ENCODE data around the gene NEK6.

NEK6 gene

DNA sequence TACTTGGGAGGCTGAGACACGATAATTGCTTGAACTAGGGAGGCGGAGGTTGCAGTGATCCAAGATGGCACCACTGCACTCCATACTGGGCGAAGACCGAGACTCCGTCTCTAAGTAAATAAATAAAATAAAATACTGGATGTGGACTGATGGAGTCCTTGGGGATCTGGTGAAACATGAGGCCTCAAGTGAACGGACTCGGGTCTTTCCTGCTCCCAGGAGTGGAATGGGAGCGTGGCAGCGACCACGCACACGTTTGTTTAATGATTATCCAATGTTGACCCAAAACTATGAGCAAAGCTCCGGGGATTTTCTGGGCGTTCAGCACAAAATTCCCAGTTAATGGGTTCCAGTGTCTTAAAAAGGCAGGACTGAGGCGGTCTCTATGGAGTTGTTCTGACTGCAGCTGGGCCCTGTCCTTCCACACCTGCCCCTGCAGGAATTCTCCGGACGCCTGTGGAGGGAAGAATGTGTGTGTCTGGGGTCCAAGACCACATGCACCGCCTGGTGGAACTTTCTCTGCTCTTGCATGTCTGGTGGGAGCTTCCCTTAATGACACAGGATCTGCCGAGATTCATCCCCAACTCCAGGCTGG lies 26.6 kb downstream of the NEK6 start:
- ATAC-seq (replicated peaks): no peak
- no peak overlapping the region for H3K4me3 Mint-ChIP-seq

DNA sequence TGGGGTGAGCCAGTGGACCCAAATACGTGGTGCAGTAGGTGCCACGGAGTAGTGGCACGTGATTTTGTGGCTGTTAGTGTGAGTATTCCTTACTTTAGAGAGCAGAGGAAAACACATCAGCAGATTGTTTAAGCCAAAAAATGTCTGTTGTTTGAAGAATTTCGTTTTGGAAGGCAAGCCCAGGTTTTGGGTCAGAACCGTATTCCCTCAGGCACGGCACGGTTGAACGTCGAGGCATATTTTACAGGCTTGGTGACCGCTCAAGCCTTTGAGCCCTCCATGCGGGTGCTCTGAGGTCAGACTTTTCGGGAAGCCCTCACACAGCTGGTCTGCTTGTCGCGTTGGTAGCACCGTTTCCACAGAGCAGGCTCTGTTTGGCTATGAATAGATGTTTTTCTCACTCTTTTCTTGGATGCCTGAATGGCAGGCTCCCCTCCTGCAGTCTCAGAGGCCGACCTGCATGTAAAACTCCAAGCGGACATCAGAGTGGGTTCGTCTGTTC lies 27.2 kb downstream of the NEK6 start:
- ATAC-seq (replicated peaks): no peak
- H3K4me1 Mint-ChIP-seq: peaks cover 64 to 97% of the 10 kb centered on the region in 2 donors
- peaks cover 18 to 49% of the 10 kb centered on the region in 2 donors for H3K36me3 Mint-ChIP-seq
- H3K27me3 Mint-ChIP-seq: no peaks in the 10 kb centered on the region
- no peak for DNase-seq
- peak overlapping the region; percentile 99 for H3K27ac Mint-ChIP-seq
- no peak overlapping the region for H3K4me3 Mint-ChIP-seq
- peaks cover 0 to 1% of the 10 kb centered on the region in 2 donors for H3K9me3 Mint-ChIP-seq

More for the DNA sequence above, 26.6 kb downstream of the NEK6 start:
- Mint-ChIP-seq H3K4me1 (peaks cover 64 to 97% of the 10 kb centered on the region in 2 donors), H3K36me3 (peaks cover 22 to 55% of the 10 kb centered on the region in 2 donors), H3K27ac (no peak overlapping the region), H3K9me3 (peaks cover 0 to 1% of the 10 kb centered on the region in 2 donors), H3K27me3 (no peaks in the 10 kb centered on the region)
- DNase-seq: no peak

DNA sequence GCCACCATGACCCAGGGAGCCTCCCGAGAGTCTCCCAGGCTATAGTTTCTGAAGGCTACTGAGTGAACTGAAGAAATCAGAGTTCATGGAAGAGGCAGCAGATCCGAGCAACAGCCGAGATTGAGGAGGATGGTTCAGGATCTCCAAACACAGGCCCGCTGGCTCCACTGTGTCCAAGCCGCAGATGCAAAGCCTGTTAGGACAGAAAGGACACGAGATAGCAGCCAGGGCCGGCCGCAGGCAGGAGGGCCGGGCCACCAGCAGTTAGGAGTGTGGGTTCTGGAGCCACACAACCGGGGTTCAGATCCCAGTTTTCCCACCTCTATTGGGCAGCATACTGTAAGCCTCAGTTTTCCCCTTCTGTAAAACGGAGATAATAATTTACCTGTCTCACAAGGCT lies 27.7 kb downstream of the NEK6 start:
- H3K27ac Mint-ChIP-seq: peak overlapping the region; percentile 99
- H3K27me3 Mint-ChIP-seq: no peaks in the 10 kb centered on the region
- H3K4me1 Mint-ChIP-seq: peaks cover 63 to 97% of the 10 kb centered on the region in 2 donors
- H3K4me3 Mint-ChIP-seq: no peak overlapping the region
- H3K9me3 Mint-ChIP-seq: peaks cover 0 to 1% of the 10 kb centered on the region in 2 donors
- peaks cover 14 to 44% of the 10 kb centered on the region in 2 donors for H3K36me3 Mint-ChIP-seq
- ATAC-seq (replicated peaks): no peak
- DNase-seq: no peak

DNA sequence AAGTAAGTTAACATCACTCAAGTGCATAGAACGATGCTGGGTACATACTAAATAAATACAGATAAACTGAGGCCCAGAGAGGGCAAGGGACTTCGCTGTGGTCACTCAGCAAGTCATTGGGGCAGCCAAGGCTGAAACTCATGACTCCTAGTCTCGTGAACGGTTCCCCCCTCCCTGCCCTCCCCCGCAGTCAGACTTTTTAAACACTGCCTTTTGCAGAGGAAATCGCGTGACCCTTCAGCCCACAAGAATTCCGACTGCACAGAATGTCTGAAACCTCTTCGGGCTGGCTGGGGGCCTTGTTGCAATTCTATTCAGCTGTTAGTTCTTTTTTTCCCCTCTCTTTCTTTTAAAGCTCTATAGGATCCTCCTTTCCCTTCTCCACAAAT lies 28.1 kb downstream of the NEK6 start:
- Mint-ChIP-seq H3K36me3 (peaks cover 11 to 40% of the 10 kb centered on the region in 2 donors), H3K27ac (peak overlapping the region; percentile 99), H3K4me3 (peak overlapping the region; percentile 75 to 81), H3K4me1 (peaks cover 66 to 97% of the 10 kb centered on the region in 2 donors), H3K27me3 (no peaks in the 10 kb centered on the region), H3K9me3 (peaks cover 0 to 1% of the 10 kb centered on the region in 2 donors)
- DNase-seq (peak; percentile 71), ATAC-seq (replicated peaks) (peak; percentile 51 to 59)

DNA sequence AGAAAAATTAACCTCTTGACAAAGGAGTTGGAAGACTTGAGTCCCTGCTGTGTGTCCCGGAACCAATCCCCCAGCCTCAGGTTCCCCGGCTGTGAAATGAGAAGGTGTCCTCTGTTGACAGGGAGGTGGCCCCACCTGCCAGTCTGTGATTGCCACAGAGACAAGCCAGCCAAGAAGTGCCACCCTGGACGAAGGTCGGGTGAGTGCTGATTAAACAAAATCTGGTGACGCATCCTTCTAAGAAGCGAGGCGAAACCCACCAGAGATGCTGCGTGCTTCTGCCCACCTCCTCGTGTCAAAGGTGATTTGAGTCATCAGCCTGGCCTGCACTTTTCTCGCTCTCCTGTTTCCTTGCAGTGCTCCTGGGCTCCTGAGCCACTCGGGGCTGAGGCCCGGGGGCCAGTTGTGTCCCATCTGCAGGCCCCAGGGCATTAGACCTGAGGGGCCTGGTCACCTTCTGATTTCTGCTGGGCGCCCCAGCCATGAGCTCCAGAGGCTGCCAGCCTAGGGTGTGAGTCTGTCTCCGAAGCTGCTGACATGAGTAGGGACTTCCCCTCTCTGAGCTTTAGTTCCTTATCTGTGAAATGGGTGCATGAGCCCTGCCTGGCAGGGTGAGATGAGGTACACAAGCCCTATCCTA lies 28.7 kb downstream of the NEK6 start:
- H3K4me1 Mint-ChIP-seq: peaks cover 66 to 98% of the 10 kb centered on the region in 2 donors
- H3K9me3 Mint-ChIP-seq: no peaks in the 10 kb centered on the region
- peak overlapping the region; percentile 75 to 81 for H3K4me3 Mint-ChIP-seq
- peak overlapping the region; percentile 99 for H3K27ac Mint-ChIP-seq
- H3K27me3 Mint-ChIP-seq: no peaks in the 10 kb centered on the region
- H3K36me3 Mint-ChIP-seq: peaks cover 8 to 37% of the 10 kb centered on the region in 2 donors
- DNase-seq (peak; percentile 82), ATAC-seq (replicated peaks) (peak; percentile 77 to 81)

DNA sequence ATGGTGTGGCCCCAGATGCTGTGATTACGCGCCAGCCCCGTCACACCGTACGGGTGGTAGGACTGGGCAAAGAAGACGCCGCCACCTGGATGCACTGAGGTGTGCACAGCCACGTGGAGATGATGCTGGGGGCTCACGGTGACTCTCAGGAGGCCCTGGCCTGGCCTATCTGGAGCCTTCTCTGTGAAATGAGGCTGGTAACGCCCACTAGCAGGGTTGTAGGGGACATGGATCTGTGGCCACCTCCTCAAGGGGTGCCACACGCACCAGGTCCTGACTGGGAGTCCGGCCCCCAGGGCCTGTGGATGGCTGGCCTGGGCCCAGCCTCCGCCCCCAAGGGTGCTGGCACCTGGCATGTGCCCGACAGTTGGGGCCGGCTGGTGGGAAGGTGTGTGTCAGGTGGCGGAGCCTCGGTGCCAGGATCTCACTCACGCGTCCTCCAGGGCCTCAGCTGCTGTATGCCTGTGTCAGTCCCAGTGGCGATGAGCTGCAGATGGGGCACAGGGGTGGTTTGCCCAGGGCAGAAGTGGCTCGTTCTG lies 32.4 kb downstream of the NEK6 start:
- Mint-ChIP-seq H3K36me3 (peaks cover 17 to 36% of the 10 kb centered on the region in 2 donors), H3K4me3 (peak overlapping the region; percentile 25 to 38), H3K4me1 (peaks cover 71 to 98% of the 10 kb centered on the region in 2 donors), H3K27me3 (no peaks in the 10 kb centered on the region), H3K9me3 (no peaks in the 10 kb centered on the region), H3K27ac (peak overlapping the region; percentile 97)
- ATAC-seq (replicated peaks) (peak; percentile 40 to 52), DNase-seq (peak; percentile 68)

DNA sequence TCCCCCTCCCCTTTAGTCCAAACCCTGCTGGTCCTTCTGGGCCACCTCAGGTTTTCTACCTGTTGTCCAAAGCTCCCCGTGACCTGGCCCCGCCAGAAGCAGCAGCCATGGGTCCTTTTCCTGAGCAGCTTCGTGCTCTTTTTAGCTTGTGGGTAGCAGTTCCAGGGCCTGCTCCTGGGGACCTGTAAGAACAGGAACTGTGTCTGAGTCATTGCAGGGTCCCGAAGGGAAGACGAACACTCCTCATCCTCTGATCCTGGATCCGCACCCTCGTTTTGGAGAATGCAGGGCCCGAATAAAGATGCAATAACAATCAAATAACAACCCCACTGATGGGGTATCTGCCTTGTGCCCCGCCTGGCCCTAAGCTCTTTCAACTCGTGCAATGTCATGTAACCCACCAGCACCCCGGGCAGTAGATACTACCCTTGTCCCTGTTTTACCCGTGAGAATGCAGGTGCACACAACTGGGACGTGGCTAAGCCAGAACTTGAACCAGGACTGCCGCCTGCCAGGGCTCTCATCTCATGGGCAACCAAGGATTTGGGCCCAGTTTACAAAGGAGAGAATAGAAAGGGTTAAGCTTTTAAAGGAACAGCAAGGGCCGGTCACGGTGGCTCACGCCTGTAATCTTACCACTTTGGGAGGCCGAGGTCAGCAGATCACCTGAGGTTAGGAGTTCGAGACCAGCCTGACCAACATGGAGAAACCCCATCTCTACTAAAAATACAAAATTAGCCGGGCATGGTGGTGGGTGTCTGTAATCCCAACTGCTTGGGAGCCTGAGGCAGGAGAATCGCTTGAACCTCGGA lies 33.2 kb downstream of the NEK6 start:
- Mint-ChIP-seq H3K36me3 (peaks cover 25 to 42% of the 10 kb centered on the region in 2 donors), H3K9me3 (no peaks in the 10 kb centered on the region), H3K27me3 (no peaks in the 10 kb centered on the region), H3K4me1 (peaks cover 75 to 100% of the 10 kb centered on the region in 2 donors), H3K4me3 (peak overlapping the region; percentile 38 to 76), H3K27ac (peak overlapping the region; percentile 97)
- no peak for DNase-seq
- no peak for ATAC-seq (replicated peaks)

DNA sequence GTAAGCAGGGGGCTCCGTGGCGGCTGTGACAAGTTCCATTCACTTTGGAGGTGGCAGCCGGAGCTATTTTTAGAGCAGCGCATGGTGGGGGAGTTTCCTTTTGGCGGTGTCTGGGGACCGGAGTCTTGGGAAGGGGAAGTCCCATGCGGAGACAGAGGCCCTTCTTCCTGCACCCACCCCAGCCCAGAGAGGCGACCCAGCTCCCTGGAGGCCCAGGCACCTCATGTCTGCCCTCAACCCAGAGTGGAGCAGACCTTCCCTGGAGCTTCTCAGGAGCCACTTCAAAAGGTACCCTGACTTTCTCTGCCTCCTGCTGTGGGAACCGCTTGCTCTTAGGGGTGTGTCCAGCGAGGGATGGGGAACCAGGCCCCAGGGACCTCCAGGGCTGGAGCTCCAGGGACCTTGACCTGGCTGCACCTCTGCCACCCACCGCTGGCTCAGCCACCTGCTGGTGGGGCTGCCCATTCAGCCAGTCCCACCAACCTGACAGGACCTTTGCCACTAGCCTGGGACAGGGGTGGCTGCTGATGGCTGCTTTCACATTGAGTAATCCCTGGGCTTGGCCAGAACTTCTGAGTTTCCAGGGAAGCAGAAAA lies 34.1 kb downstream of the NEK6 start:
- Mint-ChIP-seq H3K36me3 (peaks cover 27 to 45% of the 10 kb centered on the region in 2 donors), H3K4me1 (peaks cover 73 to 100% of the 10 kb centered on the region in 2 donors), H3K9me3 (no peaks in the 10 kb centered on the region), H3K27ac (peak overlapping the region; percentile 97), H3K27me3 (no peaks in the 10 kb centered on the region), H3K4me3 (peak overlapping the region; percentile 76 to 77)
- ATAC-seq (replicated peaks) (peak; percentile 67 to 74), DNase-seq (peak; percentile 84)

DNA sequence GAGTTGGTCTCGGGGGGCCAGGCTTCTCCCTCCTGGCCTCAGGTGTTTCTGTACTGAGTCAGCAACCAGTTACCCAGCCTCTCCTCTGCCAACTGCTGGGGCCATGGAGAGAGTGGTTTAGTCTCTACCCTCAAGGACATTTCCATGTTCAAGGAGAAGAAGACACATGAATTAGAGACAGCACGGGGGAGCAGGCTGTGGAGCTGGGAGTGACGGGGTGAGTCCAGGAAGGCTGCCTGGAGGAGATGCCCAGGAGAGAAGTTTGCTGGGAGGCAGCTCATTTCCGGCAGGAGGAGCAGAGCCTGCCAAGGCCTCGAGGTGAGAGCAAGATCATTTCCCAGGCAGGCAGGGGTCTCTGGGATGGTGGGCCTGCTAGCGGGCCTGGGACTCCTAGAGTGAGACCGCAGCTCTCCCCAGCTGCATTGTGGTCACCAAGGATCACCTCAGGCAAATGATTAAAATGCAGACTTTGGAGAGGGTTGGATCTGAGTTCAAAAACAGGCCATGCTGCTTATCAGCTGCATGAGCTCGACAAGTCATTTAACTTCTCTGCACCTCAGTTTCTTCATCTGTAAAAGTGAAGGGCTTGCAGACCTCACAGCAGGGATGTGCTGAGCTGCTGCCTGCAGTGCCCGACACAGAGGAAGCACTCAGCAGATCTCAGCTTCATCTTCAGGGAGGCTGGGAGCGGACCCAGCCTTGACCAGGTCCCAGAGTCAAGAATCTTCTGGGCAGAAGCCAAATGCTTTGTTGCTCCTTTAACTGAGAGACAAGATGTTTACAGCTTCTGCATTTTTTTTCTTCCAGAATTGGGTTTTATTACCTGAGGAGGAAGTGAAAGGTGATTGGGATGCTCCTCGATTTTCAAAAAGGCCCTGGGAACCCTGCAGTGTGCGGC lies 35.2 kb downstream of the NEK6 start:
- H3K9me3 Mint-ChIP-seq: no peaks in the 10 kb centered on the region
- H3K4me3 Mint-ChIP-seq: peak overlapping the region; percentile 76 to 77
- no peak for ATAC-seq (replicated peaks)
- peaks cover 67 to 96% of the 10 kb centered on the region in 2 donors for H3K4me1 Mint-ChIP-seq
- no peaks in the 10 kb centered on the region for H3K27me3 Mint-ChIP-seq
- peaks cover 27 to 46% of the 10 kb centered on the region in 2 donors for H3K36me3 Mint-ChIP-seq
- no peak for DNase-seq
- peak overlapping the region; percentile 97 for H3K27ac Mint-ChIP-seq

DNA sequence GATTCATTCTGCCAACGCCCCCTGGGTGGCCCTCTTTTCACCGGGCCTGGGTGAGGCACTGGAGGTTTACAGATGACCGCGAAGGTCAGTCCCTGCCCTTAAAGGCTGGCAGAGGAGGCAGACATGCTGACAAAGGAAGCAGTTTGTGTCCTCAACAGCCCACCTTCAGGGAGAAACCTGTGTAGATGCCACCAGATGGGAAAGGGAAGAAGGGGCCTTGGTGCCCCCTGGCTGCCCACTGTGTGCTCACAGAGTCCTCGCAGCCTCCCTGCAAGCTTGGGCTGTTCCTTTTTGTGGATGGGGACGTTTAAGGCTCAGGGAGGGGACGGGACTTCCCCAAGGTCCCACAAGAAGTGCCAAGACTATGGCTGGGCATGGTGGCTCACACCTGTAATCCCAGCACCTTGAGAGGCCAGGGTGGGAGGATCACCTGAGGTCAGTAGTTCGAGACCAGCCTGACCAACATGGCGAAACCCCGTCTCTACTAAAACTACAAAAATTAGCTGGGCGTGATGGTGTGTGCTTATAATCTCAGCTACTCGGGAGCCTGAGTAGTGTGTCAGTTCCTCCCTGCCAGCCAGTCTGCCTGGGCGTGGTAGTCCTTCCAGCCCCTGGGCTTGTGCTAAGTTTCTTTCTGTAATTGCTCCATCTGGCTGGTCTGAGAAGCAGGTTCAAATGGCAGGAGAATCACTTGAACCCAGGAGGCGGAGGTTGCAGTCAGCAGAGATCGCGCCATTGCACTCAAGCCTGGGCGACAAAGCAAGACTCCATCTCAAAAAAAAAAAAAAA lies 36.2 kb downstream of the NEK6 start:
- Mint-ChIP-seq H3K9me3 (no peaks in the 10 kb centered on the region), H3K36me3 (peaks cover 29 to 46% of the 10 kb centered on the region in 2 donors), H3K27ac (peak overlapping the region; percentile 97), H3K4me1 (peaks cover 69 to 96% of the 10 kb centered on the region in 2 donors), H3K4me3 (peak overlapping the region; percentile 43 to 76), H3K27me3 (no peaks in the 10 kb centered on the region)
- no peak for ATAC-seq (replicated peaks)
- no peak for DNase-seq

DNA sequence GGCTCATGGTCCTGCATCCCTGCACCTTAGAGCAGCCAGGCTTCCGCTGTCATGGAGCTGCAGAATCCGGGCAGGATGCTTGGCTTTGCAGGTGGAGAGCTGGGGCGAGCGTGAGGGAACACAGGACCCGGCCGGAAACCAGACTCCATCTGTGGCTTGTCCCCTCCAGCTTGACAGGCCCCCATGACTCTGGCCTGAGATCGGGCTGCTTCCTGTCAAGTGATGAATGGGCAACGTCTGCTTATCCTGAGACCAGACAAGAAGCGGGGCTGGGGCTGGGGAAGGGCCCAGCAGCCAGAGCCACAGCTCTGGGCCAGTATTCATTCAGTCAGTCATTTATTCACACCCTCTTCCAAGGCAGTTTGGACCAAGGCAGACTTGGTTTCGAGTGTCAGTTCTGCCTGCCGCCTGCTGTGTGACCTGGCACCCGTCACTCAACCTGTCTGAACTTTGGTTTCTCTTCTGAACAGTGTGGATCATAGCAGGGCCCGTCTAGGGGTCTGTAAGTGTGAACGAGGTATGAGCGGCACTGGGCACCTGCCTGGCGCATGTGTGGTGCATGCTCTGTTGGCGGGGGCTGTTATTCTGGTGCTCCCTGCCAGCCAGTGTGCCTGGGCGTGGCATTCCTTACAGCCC lies 37.5 kb downstream of the NEK6 start:
- H3K9me3 Mint-ChIP-seq: no peaks in the 10 kb centered on the region
- peaks cover 69 to 96% of the 10 kb centered on the region in 2 donors for H3K4me1 Mint-ChIP-seq
- H3K27me3 Mint-ChIP-seq: no peaks in the 10 kb centered on the region
- DNase-seq (no peak), ATAC-seq (replicated peaks) (no peak)
- peaks cover 35 to 52% of the 10 kb centered on the region in 2 donors for H3K36me3 Mint-ChIP-seq
- peak overlapping the region; percentile 38 to 64 for H3K4me3 Mint-ChIP-seq
- H3K27ac Mint-ChIP-seq: peak overlapping the region; percentile 76

DNA sequence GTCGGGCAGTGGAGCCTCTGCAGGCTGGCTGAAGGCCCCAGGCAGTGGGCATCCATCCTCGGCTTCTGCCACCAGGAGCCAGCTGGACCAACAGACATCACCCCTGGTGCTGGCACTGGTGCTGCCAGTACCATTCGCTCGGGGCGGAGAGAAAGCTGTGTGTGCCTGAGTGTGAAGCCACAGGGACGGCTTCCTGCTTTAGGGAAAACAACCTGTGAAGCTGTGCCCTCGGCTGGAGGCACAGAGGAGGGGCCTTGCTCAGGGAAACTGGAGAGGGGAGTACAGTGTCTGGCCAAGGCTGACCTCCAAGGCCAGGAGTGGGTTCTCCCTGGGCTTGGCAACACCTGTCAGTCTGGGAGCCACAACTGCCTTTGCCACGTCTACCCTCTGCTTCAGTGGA lies 38.3 kb downstream of the NEK6 start:
- H3K4me3 Mint-ChIP-seq: no peak overlapping the region
- H3K4me1 Mint-ChIP-seq: peaks cover 64 to 96% of the 10 kb centered on the region in 2 donors
- no peak for ATAC-seq (replicated peaks)
- DNase-seq: no peak
- no peaks in the 10 kb centered on the region for H3K27me3 Mint-ChIP-seq
- H3K9me3 Mint-ChIP-seq: no peaks in the 10 kb centered on the region
- peaks cover 36 to 59% of the 10 kb centered on the region in 2 donors for H3K36me3 Mint-ChIP-seq
- peak overlapping the region; percentile 56 for H3K27ac Mint-ChIP-seq

Data from stimulated activated naive B cell treated with anti-CD40 and anti-IgM and Interleukin-4, amounts not matched to agents 10 μg/mL and 1 μg/mL and 100 μg/mL, for 72 hours (primary cell).